AG09309 (cell line): Measurements from ENCODE around the gene CHID1.

Experiments
- DNase-seq: peaks from one replicate; pipeline ENCODE4 v3.0.0-alpha.2; 2010; ENCODE audit warnings: low read depth
- H3K4me3 ChIP-seq: 2 replicates; pipeline ENCODE4 v1.5.1; 2011; ENCODE audit warnings: mild to moderate bottlenecking, low read depth, low read length, moderate library complexity; ENCODE audit not compliant: control insufficient read depth
- TF ChIP-seq, protein P1 (sequence below): IDR thresholded peaks from 2 replicates; pipeline ENCODE4 v1.5.1; 2011; ENCODE audit warnings: mild to moderate bottlenecking, low read depth, low read length, inconsistent platforms; ENCODE audit not compliant: insufficient read depth, control insufficient read depth; ENCODE audit errors: missing control alignments

CHID1 gene

DNA sequence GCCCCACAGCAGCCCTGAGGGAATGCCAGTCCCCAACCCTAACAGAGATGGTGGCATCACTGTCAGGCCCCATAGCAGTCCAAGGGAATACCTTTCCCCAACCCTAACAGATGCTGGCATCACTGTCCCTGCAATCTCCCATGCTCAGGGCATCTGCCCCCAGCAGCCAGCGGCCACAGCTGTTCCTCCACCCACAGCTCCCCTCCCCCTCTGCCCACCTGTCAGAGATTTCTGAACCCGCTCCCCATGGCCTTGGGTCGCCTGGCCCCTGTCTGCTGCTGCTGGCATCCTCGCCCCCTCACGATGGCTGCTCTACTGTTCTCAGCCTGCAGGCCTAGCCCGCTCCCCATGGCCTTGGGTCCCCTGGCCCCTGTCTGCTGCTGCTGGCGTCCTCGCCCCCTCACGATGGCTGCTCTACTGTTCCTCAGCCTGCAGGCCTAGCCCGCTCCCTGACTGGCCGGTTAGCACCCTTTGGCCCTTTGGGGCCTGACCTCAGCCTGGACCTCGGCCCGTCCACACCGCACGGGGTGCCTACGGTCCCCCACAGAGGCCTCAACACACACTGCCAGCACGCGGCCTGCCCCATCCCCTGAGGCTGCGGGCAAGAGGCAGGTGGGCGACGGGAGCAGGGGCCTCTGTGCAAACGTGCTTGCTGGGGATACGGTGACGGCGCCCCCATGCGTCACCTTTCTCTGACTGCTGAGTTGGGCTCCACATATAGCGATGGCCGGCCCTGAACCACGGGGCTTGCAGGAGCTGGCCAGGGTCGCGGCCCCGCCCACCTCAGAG lies 20.7 kb downstream of the CHID1 start:
- H3K4me3 ChIP-seq, result no peak overlapping the region
- DNase-seq, result no peak
- TF ChIP-seq, protein P1, sequence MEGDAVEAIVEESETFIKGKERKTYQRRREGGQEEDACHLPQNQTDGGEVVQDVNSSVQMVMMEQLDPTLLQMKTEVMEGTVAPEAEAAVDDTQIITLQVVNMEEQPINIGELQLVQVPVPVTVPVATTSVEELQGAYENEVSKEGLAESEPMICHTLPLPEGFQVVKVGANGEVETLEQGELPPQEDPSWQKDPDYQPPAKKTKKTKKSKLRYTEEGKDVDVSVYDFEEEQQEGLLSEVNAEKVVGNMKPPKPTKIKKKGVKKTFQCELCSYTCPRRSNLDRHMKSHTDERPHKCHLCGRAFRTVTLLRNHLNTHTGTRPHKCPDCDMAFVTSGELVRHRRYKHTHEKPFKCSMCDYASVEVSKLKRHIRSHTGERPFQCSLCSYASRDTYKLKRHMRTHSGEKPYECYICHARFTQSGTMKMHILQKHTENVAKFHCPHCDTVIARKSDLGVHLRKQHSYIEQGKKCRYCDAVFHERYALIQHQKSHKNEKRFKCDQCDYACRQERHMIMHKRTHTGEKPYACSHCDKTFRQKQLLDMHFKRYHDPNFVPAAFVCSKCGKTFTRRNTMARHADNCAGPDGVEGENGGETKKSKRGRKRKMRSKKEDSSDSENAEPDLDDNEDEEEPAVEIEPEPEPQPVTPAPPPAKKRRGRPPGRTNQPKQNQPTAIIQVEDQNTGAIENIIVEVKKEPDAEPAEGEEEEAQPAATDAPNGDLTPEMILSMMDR, result no peak

GRCh38 chr11:889257-889656 lies 21.4 kb downstream of the CHID1 start:
- H3K4me3 ChIP-seq, result no peak overlapping the region
- DNase-seq, result no peak
- TF ChIP-seq, protein P1, result no peak

DNA sequence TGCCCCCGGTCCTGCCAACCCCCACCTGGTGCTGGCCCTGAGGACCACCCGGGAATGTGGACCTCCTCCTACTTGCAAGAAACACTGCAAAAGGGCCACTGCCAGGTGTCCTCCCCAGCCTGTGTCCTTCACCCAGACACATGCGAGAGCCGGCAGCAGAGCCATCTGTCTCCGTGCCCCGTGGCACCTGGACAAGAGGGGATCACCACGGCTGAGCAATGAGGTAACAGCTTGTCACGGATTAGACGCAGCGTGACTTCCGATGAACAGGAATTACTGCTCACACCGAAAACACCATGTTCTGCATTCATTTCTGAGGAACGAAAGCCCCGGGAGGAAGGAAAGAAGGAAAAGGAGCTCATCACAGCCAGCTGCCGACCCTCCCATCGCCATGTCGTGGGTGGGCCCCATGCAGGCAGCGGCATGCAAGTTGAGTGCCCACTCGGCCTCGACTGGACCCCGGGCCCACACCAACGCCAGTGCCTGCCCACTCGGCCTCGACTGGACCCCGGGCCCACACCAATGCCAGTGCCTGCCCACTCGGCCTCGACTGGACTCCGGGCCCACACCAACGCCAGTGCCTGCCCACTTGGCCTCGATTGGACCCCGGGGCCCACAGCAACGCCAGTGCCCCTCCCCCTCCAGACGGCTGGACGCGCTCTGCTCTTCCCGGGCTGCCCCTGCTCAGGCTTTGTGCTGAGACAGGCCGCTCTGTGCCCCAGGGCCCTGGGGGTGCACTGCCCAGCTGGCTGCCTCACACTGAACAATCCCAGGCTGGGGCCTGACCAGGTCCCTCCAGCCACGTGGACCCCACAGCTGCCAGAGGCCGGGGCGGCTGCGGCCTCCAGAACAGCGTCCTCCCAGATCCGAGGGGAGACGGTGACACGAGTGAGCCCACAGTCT lies 22.0 kb downstream of the CHID1 start:
- no peak overlapping the region for H3K4me3 ChIP-seq
- TF ChIP-seq, protein P1, result no peak
- no peak for DNase-seq

DNA sequence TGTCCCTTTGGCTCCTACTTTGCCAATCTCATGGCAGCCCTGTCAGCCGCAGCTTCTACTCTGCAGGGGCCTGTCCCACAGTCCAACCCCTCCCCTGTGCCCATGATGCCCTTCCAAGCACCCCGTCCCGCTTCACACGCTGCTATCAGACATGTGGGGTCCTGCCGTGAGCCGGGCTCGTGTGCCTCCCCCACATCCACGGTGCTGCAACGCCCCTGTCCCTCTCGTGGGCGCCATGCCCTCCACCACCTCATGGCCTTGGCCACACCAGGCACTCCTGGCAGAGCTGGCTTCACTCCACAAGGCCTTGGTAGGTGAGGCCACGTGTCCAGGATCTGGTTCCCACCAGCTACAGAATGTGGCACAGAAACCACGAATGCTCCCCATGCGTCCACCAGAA lies 23.0 kb downstream of the CHID1 start:
- no peak overlapping the region for H3K4me3 ChIP-seq

GRCh38 chr11:886568-886967 lies 24.0 kb downstream of the CHID1 start:
- no peak for DNase-seq
- H3K4me3 ChIP-seq, result no peak overlapping the region
- TF ChIP-seq, protein P1, result no peak

More for the DNA sequence above, 23.0 kb downstream of the CHID1 start:
- no peak for DNase-seq
- TF ChIP-seq, protein P1, result no peak

DNA sequence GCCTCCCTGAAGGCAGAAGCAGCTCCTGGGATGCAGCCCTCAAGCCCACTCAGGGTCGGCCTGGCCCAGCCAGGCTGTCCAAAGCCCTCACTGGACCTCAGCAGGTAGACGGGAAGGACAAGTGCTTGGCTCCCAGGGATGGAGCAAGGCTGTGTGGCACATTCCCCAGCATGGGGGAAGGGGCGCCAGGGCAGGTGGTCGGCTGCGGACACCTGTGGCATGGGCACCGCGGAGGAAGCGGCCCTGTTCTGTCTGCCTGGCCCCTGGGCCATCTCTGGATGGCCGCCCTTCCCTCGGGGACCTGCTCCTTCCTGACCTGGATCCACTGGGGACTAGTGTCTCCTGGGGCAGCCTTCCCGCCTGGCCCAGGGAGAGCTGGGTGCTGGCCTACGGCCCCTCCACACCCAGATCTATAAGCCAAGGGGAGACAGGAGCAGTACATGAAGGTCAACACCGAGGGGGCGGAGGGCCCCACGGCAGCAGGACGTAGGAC lies 26.0 kb downstream of the CHID1 start:
- TF ChIP-seq, protein P1, result no peak
- DNase-seq, result no peak
- no peak overlapping the region for H3K4me3 ChIP-seq
